Measurements from ENCODE around the gene LRRC8B. TPM values are rescaled to one million over a fixed set of nuclear protein-coding genes. Genes with fewer than 3 reads are reported as not detected.

The LRRC8B gene
- polyA plus RNA-seq, 3 donors = 4.5 to 9.1 (median 7.9) TPM

GRCh38 chr1:89609781-89610456 lies 85.3 kb downstream of the LRRC8B start:
- peaks cover 4% of the 10 kb centered on the region for H3K4me1 Mint-ChIP-seq
- intact Hi-C loops (cut with micrococcal nuclease) = no loop called here
- H3K36me3 Mint-ChIP-seq = peaks cover 17 to 19% of the 10 kb centered on the region in 2 donors
- H3K9me3 ChIP-seq (replicated peaks in 1 of 2; ENCODE audit: control insufficient read depth in 1 of 2, insufficient read depth in 1 of 2, low read length in 2 of 2) = no peaks in the 10 kb centered on the region
- 99% methylated on average over 10 of the region's 14 CpGs for WGBS (ENCODE audit: insufficient coverage)
- no peaks in the 10 kb centered on the region for H3K79me2 ChIP-seq (ENCODE audit: insufficient read depth, low read length)
- H3K27ac ChIP-seq (ENCODE audit: low read depth in 1 of 2, low read length in 2 of 2) = no peak overlapping the region
- no peak for DNase-seq
- no peaks in the 10 kb centered on the region for H3K27me3 ChIP-seq (ENCODE audit: control insufficient read depth in 2 of 2, insufficient read depth in 2 of 2, low read length in 2 of 2)
- H2AFZ ChIP-seq (ENCODE audit: insufficient read depth, low read depth, low read length, poor library complexity, severe bottlenecking) = no peak overlapping the region
- peaks cover 0 to 2% (median 0%) of the 10 kb centered on the region in 3 donors for H3K27me3 Mint-ChIP-seq (ENCODE audit: low read depth in 3 of 3)
- no peaks in the 10 kb centered on the region for H4K20me1 ChIP-seq (ENCODE audit: insufficient read depth, low read length)
- H3K27ac Mint-ChIP-seq = peak overlapping the region in 2 of 7 donors; percentile 10 to 57
- no peaks in the 10 kb centered on the region for H3K9me3 Mint-ChIP-seq
- no peak overlapping the region for H3K4me3 Mint-ChIP-seq
- no peak overlapping the region for H3K9ac ChIP-seq (ENCODE audit: insufficient read depth, low read length, poor library complexity, severe bottlenecking)
- H3K4me2 ChIP-seq (replicated peaks; ENCODE audit: extremely low read depth, low read length, poor library complexity, severe bottlenecking) = no peak overlapping the region
- peaks cover 0 to 12% of the 10 kb centered on the region in 2 donors for H3K36me3 ChIP-seq (replicated peaks in 1 of 2; ENCODE audit: control insufficient read depth in 1 of 2, insufficient read depth in 2 of 2, low read length in 2 of 2)
- no peak overlapping the region for H3K4me3 ChIP-seq (replicated peaks in 1 of 3; ENCODE audit: low read depth in 2 of 3, low read length in 3 of 3)
- TF ChIP-seq, protein P1, sequence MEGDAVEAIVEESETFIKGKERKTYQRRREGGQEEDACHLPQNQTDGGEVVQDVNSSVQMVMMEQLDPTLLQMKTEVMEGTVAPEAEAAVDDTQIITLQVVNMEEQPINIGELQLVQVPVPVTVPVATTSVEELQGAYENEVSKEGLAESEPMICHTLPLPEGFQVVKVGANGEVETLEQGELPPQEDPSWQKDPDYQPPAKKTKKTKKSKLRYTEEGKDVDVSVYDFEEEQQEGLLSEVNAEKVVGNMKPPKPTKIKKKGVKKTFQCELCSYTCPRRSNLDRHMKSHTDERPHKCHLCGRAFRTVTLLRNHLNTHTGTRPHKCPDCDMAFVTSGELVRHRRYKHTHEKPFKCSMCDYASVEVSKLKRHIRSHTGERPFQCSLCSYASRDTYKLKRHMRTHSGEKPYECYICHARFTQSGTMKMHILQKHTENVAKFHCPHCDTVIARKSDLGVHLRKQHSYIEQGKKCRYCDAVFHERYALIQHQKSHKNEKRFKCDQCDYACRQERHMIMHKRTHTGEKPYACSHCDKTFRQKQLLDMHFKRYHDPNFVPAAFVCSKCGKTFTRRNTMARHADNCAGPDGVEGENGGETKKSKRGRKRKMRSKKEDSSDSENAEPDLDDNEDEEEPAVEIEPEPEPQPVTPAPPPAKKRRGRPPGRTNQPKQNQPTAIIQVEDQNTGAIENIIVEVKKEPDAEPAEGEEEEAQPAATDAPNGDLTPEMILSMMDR (IDR thresholded peaks at IDR 0.05) = no peak
- H3K4me1 ChIP-seq (ENCODE audit: control insufficient read depth in 1 of 2, insufficient read depth in 2 of 2, low read length in 2 of 2) = no peaks in the 10 kb centered on the region

GRCh38 chr1:89610457-89611011 lies 85.9 kb downstream of the LRRC8B start:
- TF ChIP-seq, protein P1 (IDR thresholded peaks at IDR 0.05) = no peak
- no peak overlapping the region for H3K9ac ChIP-seq (ENCODE audit: insufficient read depth, low read length, poor library complexity, severe bottlenecking)
- H3K4me3 ChIP-seq (replicated peaks in 1 of 3; ENCODE audit: low read depth in 2 of 3, low read length in 3 of 3) = no peak overlapping the region
- no peak overlapping the region for H3K27ac Mint-ChIP-seq
- no peaks in the 10 kb centered on the region for H3K79me2 ChIP-seq (ENCODE audit: insufficient read depth, low read length)
- 97% methylated on average over 14 of the region's 15 CpGs for WGBS (ENCODE audit: insufficient coverage)
- intact Hi-C loops (cut with micrococcal nuclease) = no loop called here
- H3K36me3 ChIP-seq (replicated peaks in 1 of 2; ENCODE audit: control insufficient read depth in 1 of 2, insufficient read depth in 2 of 2, low read length in 2 of 2) = peaks cover 0 to 12% of the 10 kb centered on the region in 2 donors
- no peaks in the 10 kb centered on the region for H3K4me1 ChIP-seq (ENCODE audit: control insufficient read depth in 1 of 2, insufficient read depth in 2 of 2, low read length in 2 of 2)
- H3K4me1 Mint-ChIP-seq = peaks cover 4% of the 10 kb centered on the region
- no peak overlapping the region for H2AFZ ChIP-seq (ENCODE audit: insufficient read depth, low read depth, low read length, poor library complexity, severe bottlenecking)
- no peaks in the 10 kb centered on the region for H3K9me3 ChIP-seq (replicated peaks in 1 of 2; ENCODE audit: control insufficient read depth in 1 of 2, insufficient read depth in 1 of 2, low read length in 2 of 2)
- H3K27ac ChIP-seq (ENCODE audit: low read depth in 1 of 2, low read length in 2 of 2) = no peak overlapping the region
- H3K4me3 Mint-ChIP-seq = no peak overlapping the region
- H3K9me3 Mint-ChIP-seq = no peaks in the 10 kb centered on the region
- DNase-seq = no peak
- H4K20me1 ChIP-seq (ENCODE audit: insufficient read depth, low read length) = no peaks in the 10 kb centered on the region
- H3K36me3 Mint-ChIP-seq = peaks cover 16 to 17% of the 10 kb centered on the region in 2 donors
- H3K27me3 ChIP-seq (ENCODE audit: control insufficient read depth in 2 of 2, insufficient read depth in 2 of 2, low read length in 2 of 2) = no peaks in the 10 kb centered on the region
- H3K27me3 Mint-ChIP-seq (ENCODE audit: low read depth in 3 of 3) = peaks cover 0 to 2% (median 0%) of the 10 kb centered on the region in 3 donors
- no peak overlapping the region for H3K4me2 ChIP-seq (replicated peaks; ENCODE audit: extremely low read depth, low read length, poor library complexity, severe bottlenecking)
